Gastroesophageal sphincter (tissue), 3 donors: Measurements from ENCODE around the gene L3MBTL4.

Experiments used
- EP300 ChIP-seq: sonication (generic); formaldehyde crosslinking; IDR thresholded peaks from one replicate; pipeline ENCODE4 v1.6.1; 2017; ENCODE audit warnings: antibody characterized with exemption, mild to moderate bottlenecking
- POLR2A ChIP-seq, 2 donors: fragments of 450-650 bp; IDR thresholded peaks; one replicate each; pipeline ENCODE4 v1.6.1; 2017; ENCODE audit warnings: antibody characterized with exemption in 2 of 2, mild to moderate bottlenecking in 2 of 2, moderate library complexity in 1 of 2
- POLR2AphosphoS5 ChIP-seq: sonication (generic); formaldehyde crosslinking; IDR thresholded peaks from one replicate; pipeline ENCODE4 v1.6.1; 2017; ENCODE audit warnings: antibody characterized with exemption
- TF ChIP-seq, protein P1 (sequence below), 4 experiments: fragments of 200-600 bp in 2 of 4; fragments of 450-650 bp in 2 of 4; sonication (generic) in 1 of 4; IDR thresholded peaks; one replicate each; pipeline ENCODE4 v1.5.1; 2017 to 2019; ENCODE audit warnings: antibody characterized with exemption in 4 of 4, mild to moderate bottlenecking in 2 of 4, moderate library complexity in 2 of 4

DNA sequence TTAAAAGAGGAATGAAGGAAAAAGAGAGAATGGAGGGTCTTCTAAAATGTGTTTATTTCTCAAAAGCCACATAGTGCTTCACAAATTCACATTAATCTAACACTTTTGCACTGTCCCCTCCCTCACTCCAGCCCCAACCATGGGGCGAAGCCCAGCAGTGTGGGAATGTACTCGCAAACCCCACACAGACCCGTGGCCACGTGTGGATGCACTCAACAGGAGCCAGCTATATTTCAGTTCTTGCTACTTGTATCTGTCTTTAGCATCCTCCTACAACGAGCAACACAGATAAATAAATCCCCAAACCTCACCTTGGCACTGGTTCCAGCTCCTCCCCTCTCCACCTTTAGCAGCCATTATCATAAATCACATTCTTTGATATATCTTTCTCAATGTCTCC, 427.5 kb downstream of the L3MBTL4 start:
- TF ChIP-seq, protein P1, sequence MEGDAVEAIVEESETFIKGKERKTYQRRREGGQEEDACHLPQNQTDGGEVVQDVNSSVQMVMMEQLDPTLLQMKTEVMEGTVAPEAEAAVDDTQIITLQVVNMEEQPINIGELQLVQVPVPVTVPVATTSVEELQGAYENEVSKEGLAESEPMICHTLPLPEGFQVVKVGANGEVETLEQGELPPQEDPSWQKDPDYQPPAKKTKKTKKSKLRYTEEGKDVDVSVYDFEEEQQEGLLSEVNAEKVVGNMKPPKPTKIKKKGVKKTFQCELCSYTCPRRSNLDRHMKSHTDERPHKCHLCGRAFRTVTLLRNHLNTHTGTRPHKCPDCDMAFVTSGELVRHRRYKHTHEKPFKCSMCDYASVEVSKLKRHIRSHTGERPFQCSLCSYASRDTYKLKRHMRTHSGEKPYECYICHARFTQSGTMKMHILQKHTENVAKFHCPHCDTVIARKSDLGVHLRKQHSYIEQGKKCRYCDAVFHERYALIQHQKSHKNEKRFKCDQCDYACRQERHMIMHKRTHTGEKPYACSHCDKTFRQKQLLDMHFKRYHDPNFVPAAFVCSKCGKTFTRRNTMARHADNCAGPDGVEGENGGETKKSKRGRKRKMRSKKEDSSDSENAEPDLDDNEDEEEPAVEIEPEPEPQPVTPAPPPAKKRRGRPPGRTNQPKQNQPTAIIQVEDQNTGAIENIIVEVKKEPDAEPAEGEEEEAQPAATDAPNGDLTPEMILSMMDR (IDR thresholded peaks at IDR 0.05), result no peak
- TF ChIP-seq POLR2A (IDR thresholded peaks at IDR 0.05) (no peak), EP300 (no peak), POLR2AphosphoS5 (no peak)
